GM21717 (cell line): ENCODE measurements around the gene LTBP2.

Experiments
- ATAC-seq: cut with Tn5 transposase; IDR thresholded peaks from one replicate; pipeline ENCODE4 v1.9.1; 2021; ENCODE audit warnings: mild to moderate bottlenecking, moderate library complexity; ENCODE audit not compliant: unreplicated experiment

LTBP2 gene

GRCh38 chr14:74510223-74510931 lies 101.7 kb downstream of the LTBP2 start:
- ATAC-seq = no peak

GRCh38 chr14:74509587-74510222 lies 102.3 kb downstream of the LTBP2 start:
- ATAC-seq = no peak

GRCh38 chr14:74508844-74509428 lies 103.1 kb downstream of the LTBP2 start:
- no peak for ATAC-seq

GRCh38 chr14:74508292-74508731 lies 103.7 kb downstream of the LTBP2 start:
- no peak for ATAC-seq

- no peak for ATAC-seq
Observed at GRCh38 chr14:74507840-74508239, 104.2 kb downstream of the LTBP2 start.

- ATAC-seq = no peak
Observed at GRCh38 chr14:74507085-74507484, 105.0 kb downstream of the LTBP2 start.

- no peak for ATAC-seq
Observed at GRCh38 chr14:74506411-74506851, 105.6 kb downstream of the LTBP2 start.

- ATAC-seq = no peak
Observed at GRCh38 chr14:74505831-74506230, 106.2 kb downstream of the LTBP2 start.

GRCh38 chr14:74504874-74505720 lies 106.9 kb downstream of the LTBP2 start:
- no peak for ATAC-seq

- no peak for ATAC-seq
Observed at GRCh38 chr14:74504412-74504811, 107.6 kb downstream of the LTBP2 start.

GRCh38 chr14:74503938-74504335 lies 108.1 kb downstream of the LTBP2 start:
- no peak for ATAC-seq

- no peak for ATAC-seq
Observed at GRCh38 chr14:74503291-74503937, 108.6 kb downstream of the LTBP2 start.

GRCh38 chr14:74502236-74503019 lies 109.6 kb downstream of the LTBP2 start:
- ATAC-seq = no peak

GRCh38 chr14:74501691-74502090 lies 110.3 kb downstream of the LTBP2 start:
- ATAC-seq = no peak

GRCh38 chr14:74501135-74501614 lies 110.9 kb downstream of the LTBP2 start:
- ATAC-seq = no peak

GRCh38 chr14:74500417-74501134 lies 111.5 kb downstream of the LTBP2 start:
- no peak for ATAC-seq

GRCh38 chr14:74495356-74495755 lies 116.7 kb downstream of the LTBP2 start:
- ATAC-seq = no peak

- ATAC-seq = peak; percentile 84
Observed at GRCh38 chr14:74493343-74494261, 118.4 kb downstream of the LTBP2 start, which contains the start of gene ISCA2. ISCA2 (plus strand) TSS chr14:74493765; CDS start chr14:74493775, 10 bp downstream.
